Mesenchymal stem cell (in vitro differentiated cells and primary cell): ENCODE results near the gene PLA2G4B.

Experiments used
- DNase-seq: peaks from one replicate; pipeline ENCODE4 v3.0.0-alpha.2; 2013
- H2AFZ ChIP-seq: one replicate; pipeline ENCODE4 v1.6.1; 2013; ENCODE audit warnings: low read depth, mild to moderate bottlenecking, control low read depth, inconsistent platforms, low read length, moderate library complexity
- H2AK5ac ChIP-seq: 2 replicates; pipeline ENCODE4 v1.6.1; 2013; ENCODE audit warnings: low read length, moderate library complexity, mild to moderate bottlenecking, inconsistent platforms; ENCODE audit not compliant: severe bottlenecking
- H2BK120ac ChIP-seq: one replicate; pipeline ENCODE4 v1.6.1; 2013; ENCODE audit warnings: low read depth, mild to moderate bottlenecking, inconsistent platforms, low read length, moderate library complexity
- H2BK12ac ChIP-seq, 2 experiments: one replicate each; pipeline ENCODE4 v1.6.1; 2013; ENCODE audit warnings: inconsistent platforms in 2 of 2, low read length in 2 of 2, mild to moderate bottlenecking in 2 of 2, moderate library complexity in 2 of 2, control low read depth in 1 of 2
- H2BK15ac ChIP-seq: one replicate; pipeline ENCODE4 v1.6.1; 2013; ENCODE audit warnings: mild to moderate bottlenecking, low read depth, inconsistent platforms; ENCODE audit not compliant: poor library complexity, severe bottlenecking
- H2BK5ac ChIP-seq: 2 replicates; pipeline ENCODE4 v1.6.1; 2013; ENCODE audit warnings: low read depth, mild to moderate bottlenecking, low read length, control low read depth, inconsistent platforms; ENCODE audit not compliant: poor library complexity, severe bottlenecking
- H3K14ac ChIP-seq, 2 experiments: one replicate each; pipeline ENCODE4 v1.6.1; 2013; ENCODE audit warnings: inconsistent platforms in 2 of 2, low read length in 2 of 2, control low read depth in 1 of 2, mild to moderate bottlenecking in 1 of 2, moderate library complexity in 1 of 2
- H3K18ac ChIP-seq, 2 experiments: one replicate each; pipeline ENCODE4 v1.6.1; 2013; ENCODE audit warnings: inconsistent platforms in 2 of 2, low read length in 2 of 2, control low read depth in 1 of 2, low read depth in 1 of 2, mild to moderate bottlenecking in 1 of 2
- H3K23ac ChIP-seq, 2 experiments: one replicate each; pipeline ENCODE4 v1.6.1; 2013; ENCODE audit warnings: inconsistent platforms in 2 of 2, low read length in 2 of 2, mild to moderate bottlenecking in 2 of 2, moderate library complexity in 2 of 2, control low read depth in 1 of 2
- H3K27ac ChIP-seq: 2 replicates; pipeline ENCODE4 v1.5.1; 2013; ENCODE audit warnings: mild to moderate bottlenecking, moderate library complexity, low read length, control low read depth, inconsistent platforms; ENCODE audit not compliant: poor library complexity, severe bottlenecking
- H3K27me3 ChIP-seq, 2 experiments: 2 replicates each; pipeline versions ENCODE4 v1.6.1 to v1.7.0; 2013; ENCODE audit warnings: low read length in 2 of 2, mild to moderate bottlenecking in 2 of 2, moderate library complexity in 2 of 2, control low read depth in 1 of 2, inconsistent platforms in 1 of 2; ENCODE audit not compliant: control insufficient read depth in 1 of 2, insufficient read depth in 1 of 2
- H3K36me3 ChIP-seq, 2 experiments: 2 replicates each; pipeline versions ENCODE4 v1.6.1 to v1.7.0; 2013; ENCODE audit warnings: low read length in 2 of 2, control low read depth in 1 of 2, inconsistent platforms in 1 of 2, low read depth in 1 of 2, mild to moderate bottlenecking in 1 of 2; ENCODE audit not compliant: insufficient read depth in 2 of 2, control insufficient read depth in 1 of 2
- H3K4ac ChIP-seq, 2 experiments: one replicate each; pipeline ENCODE4 v1.6.1; 2013; ENCODE audit warnings: inconsistent platforms in 2 of 2, low read length in 2 of 2, mild to moderate bottlenecking in 2 of 2, moderate library complexity in 2 of 2, control low read depth in 1 of 2, low read depth in 1 of 2
- H3K4me1 ChIP-seq: 2 replicates; pipeline ENCODE4 v1.6.1; 2013; ENCODE audit warnings: low read depth, low read length, control low read depth; ENCODE audit not compliant: control insufficient read depth, insufficient read depth
- H3K4me2 ChIP-seq: 2 replicates; pipeline ENCODE4 v1.6.1; 2013; ENCODE audit warnings: low read length, mild to moderate bottlenecking, inconsistent platforms; ENCODE audit not compliant: poor library complexity, severe bottlenecking
- H3K4me3 ChIP-seq, 2 experiments: 2 replicates each; pipeline versions ENCODE4 v1.5.1 to v1.7.0; 2013; ENCODE audit warnings: low read length in 2 of 2, mild to moderate bottlenecking in 2 of 2, control low read depth in 1 of 2, low read depth in 1 of 2; ENCODE audit not compliant: insufficient read depth in 1 of 2
- H3K79me1 ChIP-seq: replicated peaks from 2 replicates; pipeline ENCODE4 v1.6.1; 2013; ENCODE audit warnings: mild to moderate bottlenecking, control low read depth, low read length, inconsistent platforms; ENCODE audit not compliant: poor library complexity, severe bottlenecking
- H3K9ac ChIP-seq: 2 replicates; pipeline ENCODE4 v1.7.0; 2013; ENCODE audit warnings: mild to moderate bottlenecking, low read length, moderate library complexity
- H3K9me3 ChIP-seq: 2 replicates; pipeline ENCODE4 v1.7.0; 2013; ENCODE audit warnings: mild to moderate bottlenecking, low read length; ENCODE audit not compliant: control insufficient read depth
- H4K8ac ChIP-seq: one replicate; pipeline ENCODE4 v1.6.1; 2013; ENCODE audit warnings: inconsistent platforms, mild to moderate bottlenecking, low read length, moderate library complexity
- H4K91ac ChIP-seq: one replicate; pipeline ENCODE4 v1.6.1; 2013; ENCODE audit warnings: mild to moderate bottlenecking, low read length, inconsistent platforms
- WGBS: methylation state at CpG from one replicate; pipeline ENCODE4 v1.1.7; 2013; ENCODE audit warnings: mixed read lengths; 5-methylcytosine and 5-hydroxymethylcytosine counted together

The PLA2G4B gene

DNA sequence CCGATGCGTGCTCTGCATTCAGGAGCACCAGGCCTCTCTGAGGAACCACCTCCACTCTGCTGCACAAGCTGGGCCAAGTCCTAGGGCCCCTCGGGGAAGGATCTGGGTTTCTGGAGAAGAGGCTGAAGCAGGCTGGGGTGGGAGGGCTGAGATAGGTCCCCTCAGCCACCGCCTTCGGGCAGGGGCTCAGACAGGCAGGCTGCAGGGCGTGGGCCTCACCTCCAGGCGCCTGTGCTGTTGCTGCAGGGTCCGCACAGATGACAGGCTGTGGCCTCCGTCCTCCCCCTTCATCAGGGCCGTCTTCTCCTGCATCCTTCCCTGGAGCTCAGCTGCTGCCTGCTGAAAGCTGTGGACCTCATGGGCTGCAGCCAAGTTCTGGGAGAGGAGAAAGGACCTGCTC is 15.2 kb downstream of the PLA2G4B start:
- H3K4me3 ChIP-seq = no peak overlapping the region
- no peaks in the 10 kb centered on the region for H3K9me3 ChIP-seq
- no peak overlapping the region for H3K4ac ChIP-seq
- peaks cover 0 to 71% of the 10 kb centered on the region in 2 experiments for H3K27me3 ChIP-seq
- H3K14ac ChIP-seq = no peak overlapping the region
- peaks cover under 1 to 59% of the 10 kb centered on the region in 2 experiments for H3K36me3 ChIP-seq
- no peak overlapping the region for H2BK15ac ChIP-seq
- H3K4me2 ChIP-seq = no peak overlapping the region
- no peak overlapping the region for H3K18ac ChIP-seq
- H4K91ac ChIP-seq = no peak overlapping the region
- H2AK5ac ChIP-seq = no peak overlapping the region
- H4K8ac ChIP-seq = no peak overlapping the region
- H3K79me1 ChIP-seq = no peaks in the 10 kb centered on the region
- peaks cover 10% of the 10 kb centered on the region for H3K4me1 ChIP-seq
- H3K23ac ChIP-seq = no peak overlapping the region
- no peak for DNase-seq
- H2BK120ac ChIP-seq = no peak overlapping the region
- H2BK5ac ChIP-seq = no peak overlapping the region
- 92% methylated on average over 10 of the region's 10 CpGs for WGBS
- H3K27ac ChIP-seq = no peak overlapping the region
- H3K9ac ChIP-seq = no peak overlapping the region
- no peak overlapping the region for H2AFZ ChIP-seq
- H2BK12ac ChIP-seq = no peak overlapping the region

GRCh38 chr15:41854443-41854842 is 15.8 kb downstream of the PLA2G4B start:
- Histone ChIP-seq H2BK5ac (no peak overlapping the region), H3K27me3 (peaks cover 0 to 73% of the 10 kb centered on the region in 2 experiments), H2BK12ac (no peak overlapping the region), H3K4me1 (peaks cover 10% of the 10 kb centered on the region), H2BK120ac (no peak overlapping the region), H3K79me1 (no peaks in the 10 kb centered on the region), H3K27ac (no peak overlapping the region), H4K91ac (no peak overlapping the region), H3K4ac (no peak overlapping the region), H4K8ac (no peak overlapping the region), H3K9me3 (no peaks in the 10 kb centered on the region), H3K36me3 (peaks cover 0 to 53% of the 10 kb centered on the region in 2 experiments), H3K4me2 (no peak overlapping the region), H3K18ac (no peak overlapping the region), H2BK15ac (no peak overlapping the region), H2AK5ac (no peak overlapping the region), H3K14ac (no peak overlapping the region), H3K9ac (no peak overlapping the region), H3K23ac (no peak overlapping the region), H3K4me3 (no peak overlapping the region), H2AFZ (no peak overlapping the region)
- WGBS = 96% methylated on average over 9 of the region's 9 CpGs
- no peak for DNase-seq

GRCh38 chr15:41855261-41855961 is 16.8 kb downstream of the PLA2G4B start:
- Histone ChIP-seq H3K23ac (no peak overlapping the region), H4K91ac (no peak overlapping the region), H3K9me3 (no peaks in the 10 kb centered on the region), H4K8ac (no peak overlapping the region), H2BK12ac (no peak overlapping the region), H3K14ac (no peak overlapping the region), H2AFZ (no peak overlapping the region), H3K79me1 (no peaks in the 10 kb centered on the region), H3K18ac (no peak overlapping the region), H3K27me3 (peaks cover 0 to 71% of the 10 kb centered on the region in 2 experiments), H3K4me1 (peaks cover 10% of the 10 kb centered on the region), H3K4me3 (peak overlapping the region in 1 of 2 experiments; percentile 8), H3K4me2 (no peak overlapping the region), H3K27ac (no peak overlapping the region), H2BK120ac (no peak overlapping the region), H3K36me3 (peaks cover 0 to 51% of the 10 kb centered on the region in 2 experiments), H2BK15ac (no peak overlapping the region), H2AK5ac (no peak overlapping the region), H2BK5ac (no peak overlapping the region), H3K9ac (no peak overlapping the region), H3K4ac (no peak overlapping the region)
- DNase-seq = no peak
- 69% methylated on average over 26 of the region's 30 CpGs for WGBS

DNA sequence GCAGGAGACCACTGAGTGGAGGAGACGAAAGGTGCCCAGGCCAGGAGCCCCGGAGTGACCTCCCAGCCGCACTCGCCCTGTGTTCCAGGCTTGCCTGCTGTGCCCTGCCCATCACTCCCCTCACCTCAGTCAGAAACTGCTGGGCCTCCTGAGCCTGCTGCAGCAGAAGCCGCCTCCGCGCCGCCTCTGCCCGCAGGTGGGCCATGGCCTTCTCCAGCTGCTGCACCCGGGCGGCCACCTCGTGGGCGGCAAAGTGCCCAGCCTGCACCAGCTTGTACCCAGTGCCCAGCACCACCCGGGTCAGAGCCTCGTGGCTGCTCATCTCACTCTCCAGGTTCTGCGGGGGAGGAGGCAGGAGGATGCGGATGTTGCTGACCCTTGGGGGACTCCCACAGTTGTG is 17.6 kb downstream of the PLA2G4B start:
- H3K4me2 ChIP-seq = no peak overlapping the region
- H3K14ac ChIP-seq = no peak overlapping the region
- peaks cover 0 to 55% of the 10 kb centered on the region in 2 experiments for H3K36me3 ChIP-seq
- H2AFZ ChIP-seq = no peak overlapping the region
- no peak overlapping the region for H3K9ac ChIP-seq
- no peak overlapping the region for H3K27ac ChIP-seq
- no peak overlapping the region for H3K4ac ChIP-seq
- H3K9me3 ChIP-seq = no peaks in the 10 kb centered on the region
- no peak overlapping the region for H2BK15ac ChIP-seq
- H4K8ac ChIP-seq = no peak overlapping the region
- H3K18ac ChIP-seq = no peak overlapping the region
- 98% methylated on average over 17 of the region's 17 CpGs for WGBS
- H3K79me1 ChIP-seq = no peaks in the 10 kb centered on the region
- H2BK120ac ChIP-seq = no peak overlapping the region
- no peak overlapping the region for H3K4me3 ChIP-seq
- H3K27me3 ChIP-seq = peaks cover 0 to 70% of the 10 kb centered on the region in 2 experiments
- H2BK12ac ChIP-seq = no peak overlapping the region
- peaks cover 10% of the 10 kb centered on the region for H3K4me1 ChIP-seq
- no peak for DNase-seq
- H2AK5ac ChIP-seq = no peak overlapping the region
- H3K23ac ChIP-seq = no peak overlapping the region
- H2BK5ac ChIP-seq = no peak overlapping the region
- no peak overlapping the region for H4K91ac ChIP-seq
